HG03097 (cell line): ENCODE measurements around the gene MICOS13.

Source experiments
- ATAC-seq: cut with Tn5 transposase; IDR thresholded peaks from one replicate; pipeline ENCODE4 v1.9.1; 2021; ENCODE audit not compliant: unreplicated experiment, low FRiP score

Gene MICOS13

GRCh38 chr19:5635427-5635826 is 44.9 kb downstream of the MICOS13 start:
- ATAC-seq, result no peak

- ATAC-seq, result no peak
Measured at GRCh38 chr19:5632657-5633056, 47.7 kb downstream of the MICOS13 start.

GRCh38 chr19:5632241-5632612 is 48.1 kb downstream of the MICOS13 start:
- ATAC-seq, result no peak

GRCh38 chr19:5631567-5632240 is 48.6 kb downstream of the MICOS13 start:
- ATAC-seq, result no peak

- no peak for ATAC-seq
Measured at GRCh38 chr19:5628919-5629481, 51.3 kb downstream of the MICOS13 start.

GRCh38 chr19:5628461-5628860 is 51.9 kb downstream of the MICOS13 start:
- ATAC-seq, result no peak
